Activated T-cell treated with anti-CD3 and anti-CD28 coated beads, Interleukin-2, amount 50 U/mL, for 24 hours (primary cell): Measurements from ENCODE around the gene CENPE.
"Not testable (repeated sequence)": the region's sequence is repeated elsewhere in the genome, so short reads cannot be mapped to it uniquely, and the experiment has no call there.

Experiments used
- DNase-seq: peaks from one replicate; pipeline ENCODE4 v3.0.0-alpha.2; 2020
- H3K27ac Mint-ChIP-seq: 2 replicates; pipeline ENCODE4 v1.8.0; 2020; ENCODE audit warnings: mild to moderate bottlenecking, mixed read lengths
- H3K27me3 Mint-ChIP-seq: 2 replicates; pipeline ENCODE4 v1.8.0; 2020; ENCODE audit warnings: mixed read lengths
- H3K36me3 Mint-ChIP-seq: 2 replicates; pipeline ENCODE4 v1.8.0; 2020; ENCODE audit warnings: low read depth, mixed read lengths
- H3K4me1 Mint-ChIP-seq: 2 replicates; pipeline ENCODE4 v1.8.0; 2020; ENCODE audit warnings: low read depth, mixed read lengths
- H3K4me3 Mint-ChIP-seq: 2 replicates; pipeline ENCODE4 v1.8.0; 2020; ENCODE audit warnings: mild to moderate bottlenecking, moderate library complexity, mixed read lengths
- H3K9me3 Mint-ChIP-seq: 2 replicates; pipeline ENCODE4 v1.8.0; 2020; ENCODE audit warnings: mixed read lengths

Gene CENPE, protein sequence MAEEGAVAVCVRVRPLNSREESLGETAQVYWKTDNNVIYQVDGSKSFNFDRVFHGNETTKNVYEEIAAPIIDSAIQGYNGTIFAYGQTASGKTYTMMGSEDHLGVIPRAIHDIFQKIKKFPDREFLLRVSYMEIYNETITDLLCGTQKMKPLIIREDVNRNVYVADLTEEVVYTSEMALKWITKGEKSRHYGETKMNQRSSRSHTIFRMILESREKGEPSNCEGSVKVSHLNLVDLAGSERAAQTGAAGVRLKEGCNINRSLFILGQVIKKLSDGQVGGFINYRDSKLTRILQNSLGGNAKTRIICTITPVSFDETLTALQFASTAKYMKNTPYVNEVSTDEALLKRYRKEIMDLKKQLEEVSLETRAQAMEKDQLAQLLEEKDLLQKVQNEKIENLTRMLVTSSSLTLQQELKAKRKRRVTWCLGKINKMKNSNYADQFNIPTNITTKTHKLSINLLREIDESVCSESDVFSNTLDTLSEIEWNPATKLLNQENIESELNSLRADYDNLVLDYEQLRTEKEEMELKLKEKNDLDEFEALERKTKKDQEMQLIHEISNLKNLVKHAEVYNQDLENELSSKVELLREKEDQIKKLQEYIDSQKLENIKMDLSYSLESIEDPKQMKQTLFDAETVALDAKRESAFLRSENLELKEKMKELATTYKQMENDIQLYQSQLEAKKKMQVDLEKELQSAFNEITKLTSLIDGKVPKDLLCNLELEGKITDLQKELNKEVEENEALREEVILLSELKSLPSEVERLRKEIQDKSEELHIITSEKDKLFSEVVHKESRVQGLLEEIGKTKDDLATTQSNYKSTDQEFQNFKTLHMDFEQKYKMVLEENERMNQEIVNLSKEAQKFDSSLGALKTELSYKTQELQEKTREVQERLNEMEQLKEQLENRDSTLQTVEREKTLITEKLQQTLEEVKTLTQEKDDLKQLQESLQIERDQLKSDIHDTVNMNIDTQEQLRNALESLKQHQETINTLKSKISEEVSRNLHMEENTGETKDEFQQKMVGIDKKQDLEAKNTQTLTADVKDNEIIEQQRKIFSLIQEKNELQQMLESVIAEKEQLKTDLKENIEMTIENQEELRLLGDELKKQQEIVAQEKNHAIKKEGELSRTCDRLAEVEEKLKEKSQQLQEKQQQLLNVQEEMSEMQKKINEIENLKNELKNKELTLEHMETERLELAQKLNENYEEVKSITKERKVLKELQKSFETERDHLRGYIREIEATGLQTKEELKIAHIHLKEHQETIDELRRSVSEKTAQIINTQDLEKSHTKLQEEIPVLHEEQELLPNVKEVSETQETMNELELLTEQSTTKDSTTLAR (N-terminal part only)

GRCh38 chr4:103198111-103198765 lies at the start of gene CENPE:
Gene CENPE (minus strand): TSS chr4:103198343. CDS start chr4:103198319, 24 bp downstream.
- peaks cover 34% of the 10 kb centered on the region for H3K36me3 Mint-ChIP-seq
- peak within 1 kb of the TSS; percentile 91 for H3K4me3 Mint-ChIP-seq
- H3K9me3 Mint-ChIP-seq = no peaks in the 10 kb centered on the region
- peak; percentile 92 for DNase-seq
- peaks cover 5% of the 10 kb centered on the region for H3K27me3 Mint-ChIP-seq
- H3K27ac Mint-ChIP-seq = peak within 1 kb of the TSS; percentile 99
- peaks cover 18% of the 10 kb centered on the region for H3K4me1 Mint-ChIP-seq

DNA sequence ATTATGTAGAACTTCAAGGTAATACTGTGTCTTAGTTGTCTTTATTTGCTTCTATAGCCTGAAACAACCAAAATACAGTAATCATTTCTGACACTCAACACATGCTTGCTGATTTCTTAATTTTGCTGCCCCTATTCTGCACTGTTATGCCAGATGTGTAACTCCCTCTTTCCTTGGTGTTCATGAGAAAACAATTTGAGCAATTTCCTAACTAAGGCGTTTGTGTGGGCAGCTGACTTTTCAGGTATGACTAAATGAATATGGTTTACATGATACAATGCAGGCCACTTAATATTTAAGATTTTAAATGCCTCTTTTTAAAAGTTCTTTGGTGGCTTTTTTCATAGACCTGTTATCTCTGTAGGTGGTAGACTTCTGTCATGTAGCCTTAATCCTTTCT lies 46.1 kb upstream of the CENPE start:
- Mint-ChIP-seq H3K27me3 (peaks cover 10% of the 10 kb centered on the region), H3K36me3 (no peaks in the 10 kb centered on the region), H3K4me3 (no peak overlapping the region), H3K27ac (no peak overlapping the region), H3K9me3 (peaks cover 2% of the 10 kb centered on the region), H3K4me1 (no peaks in the 10 kb centered on the region)
- DNase-seq = no peak

GRCh38 chr4:103230938-103231337 lies 32.8 kb upstream of the CENPE start:
- not testable (repeated sequence) for DNase-seq, H3K9me3 Mint-ChIP-seq, H3K27me3 Mint-ChIP-seq, H3K36me3 Mint-ChIP-seq, H3K4me1 Mint-ChIP-seq, H3K27ac Mint-ChIP-seq, H3K4me3 Mint-ChIP-seq

GRCh38 chr4:103223556-103223955 lies 25.4 kb upstream of the CENPE start:
- H3K27ac Mint-ChIP-seq, H3K4me3 Mint-ChIP-seq, H3K36me3 Mint-ChIP-seq, H3K27me3 Mint-ChIP-seq, H3K9me3 Mint-ChIP-seq, DNase-seq, H3K4me1 Mint-ChIP-seq: not testable (repeated sequence)

DNA sequence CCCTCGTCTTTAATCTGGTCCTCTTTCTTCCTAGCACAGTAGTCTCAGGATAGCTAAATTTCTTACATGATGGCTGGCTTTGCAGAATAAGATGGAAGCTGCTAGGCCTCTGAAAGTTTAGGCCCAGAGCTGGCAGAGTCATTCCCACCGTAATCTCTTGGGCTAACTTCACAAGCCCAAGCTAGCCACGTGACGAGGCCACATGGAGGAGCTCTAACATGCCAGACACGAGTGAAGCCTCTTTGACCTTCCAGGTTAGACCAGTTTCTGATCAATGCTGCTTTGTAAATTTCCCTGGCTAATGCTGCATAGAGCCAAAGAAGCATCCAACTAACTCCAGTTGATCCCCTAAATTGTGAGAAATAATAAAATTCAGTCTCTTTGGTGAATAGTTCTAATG lies 9.5 kb upstream of the CENPE start:
- H3K9me3 Mint-ChIP-seq = no peaks in the 10 kb centered on the region
- no peaks in the 10 kb centered on the region for H3K27me3 Mint-ChIP-seq
- H3K27ac Mint-ChIP-seq = no peak overlapping the region
- peaks cover 8% of the 10 kb centered on the region for H3K4me1 Mint-ChIP-seq
- DNase-seq = no peak
- no peaks in the 10 kb centered on the region for H3K36me3 Mint-ChIP-seq
- no peak overlapping the region for H3K4me3 Mint-ChIP-seq

GRCh38 chr4:103204111-103204510 lies 6.0 kb upstream of the CENPE start:
- Mint-ChIP-seq H3K4me3 (no peak overlapping the region), H3K27me3 (peaks cover 5% of the 10 kb centered on the region), H3K4me1 (no peaks in the 10 kb centered on the region), H3K36me3 (no peaks in the 10 kb centered on the region), H3K9me3 (no peaks in the 10 kb centered on the region), H3K27ac (no peak overlapping the region)
- DNase-seq = no peak

DNA sequence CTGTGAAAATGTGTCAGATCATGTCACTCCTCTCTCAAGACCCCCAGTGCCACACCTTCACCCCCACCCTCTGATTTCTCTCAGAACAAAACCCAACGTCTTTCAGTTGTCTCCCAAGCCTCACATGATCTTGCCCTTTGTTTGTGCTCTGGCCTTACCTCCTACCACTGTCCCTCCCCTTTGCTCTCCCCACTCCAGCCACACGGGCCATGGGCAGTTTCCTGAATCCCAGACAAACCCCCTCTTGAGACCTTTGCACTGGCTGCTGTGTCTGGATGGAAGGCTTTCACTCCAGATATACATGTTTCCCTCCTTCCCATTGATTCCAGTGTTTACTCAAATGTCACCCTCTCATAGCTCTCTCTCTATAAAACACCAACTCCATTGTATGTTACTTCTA lies 3.6 kb upstream of the CENPE start:
- DNase-seq = no peak
- Mint-ChIP-seq H3K27me3 (peaks cover 5% of the 10 kb centered on the region), H3K4me3 (no peak overlapping the region), H3K36me3 (peaks cover 9% of the 10 kb centered on the region), H3K27ac (no peak overlapping the region), H3K9me3 (no peaks in the 10 kb centered on the region), H3K4me1 (peaks cover 18% of the 10 kb centered on the region)

GRCh38 chr4:103201253-103201652 lies 3.1 kb upstream of the CENPE start:
- Mint-ChIP-seq H3K4me3 (no peak overlapping the region), H3K27ac (no peak overlapping the region), H3K9me3 (no peaks in the 10 kb centered on the region), H3K27me3 (peaks cover 5% of the 10 kb centered on the region), H3K4me1 (peaks cover 18% of the 10 kb centered on the region), H3K36me3 (peaks cover 9% of the 10 kb centered on the region)
- DNase-seq = no peak

GRCh38 chr4:103199009-103199408 lies 866 bp upstream of the CENPE start:
- H3K4me1 Mint-ChIP-seq = peaks cover 18% of the 10 kb centered on the region
- DNase-seq = no peak
- peaks cover 27% of the 10 kb centered on the region for H3K36me3 Mint-ChIP-seq
- peak overlapping the region; percentile 99 for H3K27ac Mint-ChIP-seq
- H3K9me3 Mint-ChIP-seq = no peaks in the 10 kb centered on the region
- H3K4me3 Mint-ChIP-seq = peak overlapping the region; percentile 91
- H3K27me3 Mint-ChIP-seq = peaks cover 5% of the 10 kb centered on the region

GRCh38 chr4:103197765-103198110 lies 405 bp downstream of the CENPE start:
- H3K4me3 Mint-ChIP-seq = peak overlapping the region; percentile 91
- H3K9me3 Mint-ChIP-seq = no peaks in the 10 kb centered on the region
- peaks cover 5% of the 10 kb centered on the region for H3K27me3 Mint-ChIP-seq
- H3K4me1 Mint-ChIP-seq = peaks cover 18% of the 10 kb centered on the region
- DNase-seq = no peak
- H3K36me3 Mint-ChIP-seq = peaks cover 34% of the 10 kb centered on the region
- peak overlapping the region; percentile 99 for H3K27ac Mint-ChIP-seq

- no peaks in the 10 kb centered on the region for H3K9me3 Mint-ChIP-seq
- H3K4me1 Mint-ChIP-seq = peaks cover 13% of the 10 kb centered on the region
- DNase-seq = no peak
- no peak overlapping the region for H3K4me3 Mint-ChIP-seq
- peaks cover 56% of the 10 kb centered on the region for H3K36me3 Mint-ChIP-seq
- H3K27ac Mint-ChIP-seq = no peak overlapping the region
- H3K27me3 Mint-ChIP-seq = no peaks in the 10 kb centered on the region
These were observed 4.7 kb downstream of the CENPE start for GRCh38 chr4:103193457-103193856.

GRCh38 chr4:103171006-103171405 lies 27.1 kb downstream of the CENPE start:
- DNase-seq = no peak
- Mint-ChIP-seq H3K27me3 (no peaks in the 10 kb centered on the region), H3K4me3 (no peak overlapping the region), H3K4me1 (no peaks in the 10 kb centered on the region), H3K36me3 (peaks cover 46% of the 10 kb centered on the region), H3K9me3 (peaks cover 17% of the 10 kb centered on the region), H3K27ac (no peak overlapping the region)

DNA sequence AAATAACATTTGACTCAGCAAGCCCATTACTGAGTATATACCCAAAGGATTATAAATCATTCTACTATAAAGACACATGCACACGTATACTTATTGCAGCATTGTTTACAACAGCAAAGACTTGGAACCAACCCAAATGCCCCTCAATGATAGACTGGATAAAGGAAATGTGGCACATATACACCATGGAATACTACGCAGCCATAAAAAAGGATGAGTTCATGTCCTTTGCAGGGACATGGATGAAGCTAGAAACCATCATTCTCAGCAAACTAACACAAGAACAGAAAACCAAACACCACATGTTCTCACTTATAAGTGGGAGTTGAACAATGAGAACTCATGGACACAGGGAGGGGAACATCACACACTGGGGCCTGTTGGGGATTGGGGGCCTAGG lies 28.4 kb downstream of the CENPE start:
- not testable (repeated sequence) for H3K27ac Mint-ChIP-seq, H3K4me1 Mint-ChIP-seq, DNase-seq, H3K4me3 Mint-ChIP-seq, H3K27me3 Mint-ChIP-seq
- Mint-ChIP-seq H3K36me3 (peaks cover 46% of the 10 kb centered on the region), H3K9me3 (peaks cover 17% of the 10 kb centered on the region)

DNA sequence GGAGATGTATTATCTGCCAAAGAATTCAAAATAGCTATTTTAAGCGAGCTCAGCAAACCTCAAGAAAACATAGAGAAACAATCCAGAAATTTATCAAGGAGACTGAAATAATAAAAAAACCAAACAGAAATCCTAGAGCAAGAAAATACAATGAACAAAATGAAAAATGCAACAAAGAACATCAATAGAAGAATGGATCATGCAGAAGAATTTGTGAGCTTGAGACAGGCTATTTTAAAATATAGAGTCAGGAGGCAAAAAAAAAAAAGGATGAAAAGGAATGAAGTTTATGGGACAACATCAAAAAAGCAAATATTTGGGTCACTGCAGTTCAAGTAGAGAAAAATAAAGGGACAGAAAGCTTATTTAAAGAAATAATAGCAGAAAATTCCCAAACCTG lies 29.1 kb downstream of the CENPE start:
- Mint-ChIP-seq H3K4me3 (no peak overlapping the region), H3K9me3 (peaks cover 17% of the 10 kb centered on the region), H3K27ac (no peak overlapping the region), H3K36me3 (peaks cover 43% of the 10 kb centered on the region), H3K27me3 (no peaks in the 10 kb centered on the region), H3K4me1 (no peaks in the 10 kb centered on the region)
- no peak for DNase-seq
